SK-N-SH treated with all-trans-retinoic acid at 6 μM for 48 hours (cell line): ENCODE results near the gene WDR20.
"Not testable (repeated sequence)": the region's sequence is repeated elsewhere in the genome, so short reads cannot be mapped to it uniquely, and the experiment has no call there.

Source experiments
- ATAC-seq: fragments of 200-7000 bp; cut with Tn5 transposase; 3 replicates; pipeline ENCODE4 v1.9.1; 2020; ENCODE audit warnings: mild to moderate bottlenecking, moderate library complexity
- ARNTL ChIP-seq: fragments of 450-650 bp; formaldehyde crosslinking; IDR thresholded peaks from 2 replicates; pipeline ENCODE4 v1.5.0; 2020; ENCODE audit warnings: low read depth, mild to moderate bottlenecking, moderate library complexity, borderline replicate concordance
- BACH2 ChIP-seq: fragments of 250-450 bp; sonication (Bioruptor Pico); IDR thresholded peaks from 2 replicates; pipeline ENCODE4 v1.9.0; 2021; ENCODE audit warnings: mild to moderate bottlenecking, borderline replicate concordance
- CSRNP3 ChIP-seq: fragments of 250-450 bp; sonication (Bioruptor Pico); IDR thresholded peaks from 2 replicates; pipeline ENCODE4 v1.5.1; 2021; ENCODE audit warnings: mild to moderate bottlenecking, moderate library complexity
- ESRRG ChIP-seq: fragments of 250-450 bp; sonication (Bioruptor Pico); IDR thresholded peaks from 2 replicates; pipeline ENCODE4 v1.6.1; 2021; ENCODE audit warnings: mild to moderate bottlenecking
- GLIS3 ChIP-seq: fragments of 250-450 bp; sonication (Bioruptor Pico); IDR thresholded peaks from 2 replicates; pipeline ENCODE4 v1.5.0; 2020; ENCODE audit warnings: mild to moderate bottlenecking, moderate library complexity
- ISL1 ChIP-seq: fragments of 250-450 bp; sonication (Bioruptor Pico); IDR thresholded peaks from 2 replicates; pipeline ENCODE4 v2.1.2; 2022; ENCODE audit warnings: mild to moderate bottlenecking, moderate library complexity
- OSR1 ChIP-seq: fragments of 250-450 bp; sonication (Bioruptor Pico); IDR thresholded peaks from 2 replicates; pipeline ENCODE4 v1.8.0; 2022; ENCODE audit warnings: moderate library complexity, mild to moderate bottlenecking, inconsistent platforms
- PPARA ChIP-seq: fragments of 250-450 bp; sonication (Bioruptor Pico); IDR thresholded peaks from 2 replicates; pipeline ENCODE4 v1.5.0; 2020; ENCODE audit warnings: mild to moderate bottlenecking, borderline replicate concordance
- RARB ChIP-seq: fragments of 250-450 bp; sonication (Bioruptor Pico); IDR thresholded peaks from 2 replicates; pipeline ENCODE4 v1.8.0; 2021; ENCODE audit warnings: mild to moderate bottlenecking, moderate library complexity
- SNAI2 ChIP-seq: fragments of 250-450 bp; sonication (Bioruptor Pico); IDR thresholded peaks from 2 replicates; pipeline ENCODE4 v1.5.0; 2020; ENCODE audit warnings: mild to moderate bottlenecking, moderate library complexity
- TCF4 ChIP-seq: fragments of 250-450 bp; sonication (Bioruptor Pico); IDR thresholded peaks from 2 replicates; pipeline ENCODE4 v1.8.0; 2021; ENCODE audit warnings: mild to moderate bottlenecking, moderate library complexity, borderline replicate concordance
- TOX ChIP-seq: fragments of 250-450 bp; sonication (Bioruptor Pico); IDR thresholded peaks from 2 replicates; pipeline ENCODE4 v1.8.0; 2021; ENCODE audit warnings: mild to moderate bottlenecking, moderate library complexity, borderline replicate concordance
- ZC3H10 ChIP-seq: fragments of 250-450 bp; sonication (Bioruptor Pico); IDR thresholded peaks from 2 replicates; pipeline ENCODE4 v1.5.1; 2021; ENCODE audit warnings: mild to moderate bottlenecking, moderate library complexity
- ZFP3 ChIP-seq: fragments of 250-450 bp; sonication (Bioruptor Pico); IDR thresholded peaks from 2 replicates; pipeline ENCODE4 v1.5.0; 2020; ENCODE audit warnings: mild to moderate bottlenecking, moderate library complexity
- ZFP30 ChIP-seq: fragments of 450-650 bp; formaldehyde crosslinking; IDR thresholded peaks from 2 replicates; pipeline ENCODE4 v1.5.0; 2022; ENCODE audit warnings: mild to moderate bottlenecking, moderate library complexity
- ZNF565 ChIP-seq: fragments of 450-650 bp; formaldehyde crosslinking; conservative IDR thresholded peaks from 2 replicates; pipeline ENCODE4 v1.5.0; 2020; ENCODE audit warnings: low read depth, mild to moderate bottlenecking, moderate library complexity
- ZNF8 ChIP-seq: fragments of 450-650 bp; formaldehyde crosslinking; IDR thresholded peaks from 2 replicates; pipeline ENCODE4 v1.5.0; 2020; ENCODE audit warnings: mild to moderate bottlenecking, moderate library complexity
- TF ChIP-seq, protein P1 (sequence below): fragments of 250-450 bp; sonication (Bioruptor Pico); IDR thresholded peaks from 2 replicates; pipeline ENCODE4 v1.8.0; 2021; ENCODE audit warnings: low read depth, mild to moderate bottlenecking, moderate library complexity, borderline replicate concordance
- TF ChIP-seq, protein P2 (sequence below): fragments of 250-450 bp; sonication (Bioruptor Pico); IDR thresholded peaks from 2 replicates; pipeline ENCODE4 v1.5.1; 2020; ENCODE audit warnings: low read depth, mild to moderate bottlenecking, moderate library complexity
- TF ChIP-seq, protein P3 (sequence below): fragments of 250-450 bp; sonication (Bioruptor Pico); IDR thresholded peaks from 2 replicates; pipeline ENCODE4 v1.5.0; 2020; ENCODE audit warnings: mild to moderate bottlenecking, moderate library complexity

WDR20 gene

GRCh38 chr14:102103062-102103695, 36.5 kb upstream of the WDR20 start:
- no peak for ATAC-seq

GRCh38 chr14:102105369-102105768, 34.3 kb upstream of the WDR20 start:
- ATAC-seq = no peak
- no peak for TF ChIP-seq ZFP3
- no peak for TF ChIP-seq ZFP30 (CRISPR knock-in tag)
- no peak for TF ChIP-seq PPARA (CRISPR knock-in tag)
- no peak for TF ChIP-seq ZNF565
- TF ChIP-seq, protein P1, sequence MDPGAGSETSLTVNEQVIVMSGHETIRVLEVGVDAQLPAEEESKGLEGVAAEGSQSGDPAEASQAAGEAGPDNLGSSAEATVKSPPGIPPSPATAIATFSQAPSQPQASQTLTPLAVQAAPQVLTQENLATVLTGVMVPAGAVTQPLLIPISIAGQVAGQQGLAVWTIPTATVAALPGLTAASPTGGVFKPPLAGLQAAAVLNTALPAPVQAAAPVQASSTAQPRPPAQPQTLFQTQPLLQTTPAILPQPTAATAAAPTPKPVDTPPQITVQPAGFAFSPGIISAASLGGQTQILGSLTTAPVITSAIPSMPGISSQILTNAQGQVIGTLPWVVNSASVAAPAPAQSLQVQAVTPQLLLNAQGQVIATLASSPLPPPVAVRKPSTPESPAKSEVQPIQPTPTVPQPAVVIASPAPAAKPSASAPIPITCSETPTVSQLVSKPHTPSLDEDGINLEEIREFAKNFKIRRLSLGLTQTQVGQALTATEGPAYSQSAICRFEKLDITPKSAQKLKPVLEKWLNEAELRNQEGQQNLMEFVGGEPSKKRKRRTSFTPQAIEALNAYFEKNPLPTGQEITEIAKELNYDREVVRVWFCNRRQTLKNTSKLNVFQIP (CRISPR knock-in tag) = no peak
- no peak for TF ChIP-seq BACH2 (CRISPR knock-in tag)
- TF ChIP-seq ISL1 (CRISPR knock-in tag) = no peak
- no peak for TF ChIP-seq CSRNP3 (CRISPR knock-in tag)
- TF ChIP-seq GLIS3 (CRISPR knock-in tag) = no peak
- TF ChIP-seq SNAI2 (CRISPR knock-in tag) = no peak
- no peak for TF ChIP-seq OSR1
- no peak for TF ChIP-seq ZNF8 (CRISPR knock-in tag)
- no peak for TF ChIP-seq RARB (CRISPR knock-in tag)
- TF ChIP-seq, all 23 proteins: peak for 0

More at GRCh38 chr14:102103062-102103695, 36.5 kb upstream of the WDR20 start:
- TF ChIP-seq, protein P2, sequence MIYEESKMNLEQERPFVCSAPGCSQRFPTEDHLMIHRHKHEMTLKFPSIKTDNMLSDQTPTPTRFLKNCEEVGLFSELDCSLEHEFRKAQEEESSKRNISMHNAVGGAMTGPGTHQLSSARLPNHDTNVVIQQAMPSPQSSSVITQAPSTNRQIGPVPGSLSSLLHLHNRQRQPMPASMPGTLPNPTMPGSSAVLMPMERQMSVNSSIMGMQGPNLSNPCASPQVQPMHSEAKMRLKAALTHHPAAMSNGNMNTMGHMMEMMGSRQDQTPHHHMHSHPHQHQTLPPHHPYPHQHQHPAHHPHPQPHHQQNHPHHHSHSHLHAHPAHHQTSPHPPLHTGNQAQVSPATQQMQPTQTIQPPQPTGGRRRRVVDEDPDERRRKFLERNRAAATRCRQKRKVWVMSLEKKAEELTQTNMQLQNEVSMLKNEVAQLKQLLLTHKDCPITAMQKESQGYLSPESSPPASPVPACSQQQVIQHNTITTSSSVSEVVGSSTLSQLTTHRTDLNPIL (CRISPR knock-in tag) = no peak
- TF ChIP-seq ESRRG (CRISPR knock-in tag) = no peak
- TF ChIP-seq PPARA (CRISPR knock-in tag) = no peak
- TF ChIP-seq, protein P1 (CRISPR knock-in tag) = no peak
- TF ChIP-seq ZNF8 (CRISPR knock-in tag) = no peak
- no peak for TF ChIP-seq ZNF565
- TF ChIP-seq RARB (CRISPR knock-in tag) = no peak
- TF ChIP-seq ZC3H10 = no peak
- no peak for TF ChIP-seq ARNTL (CRISPR knock-in tag)
- no peak for TF ChIP-seq TOX (CRISPR knock-in tag)
- TF ChIP-seq TCF4 (CRISPR knock-in tag) = no peak
- TF ChIP-seq, protein P3, sequence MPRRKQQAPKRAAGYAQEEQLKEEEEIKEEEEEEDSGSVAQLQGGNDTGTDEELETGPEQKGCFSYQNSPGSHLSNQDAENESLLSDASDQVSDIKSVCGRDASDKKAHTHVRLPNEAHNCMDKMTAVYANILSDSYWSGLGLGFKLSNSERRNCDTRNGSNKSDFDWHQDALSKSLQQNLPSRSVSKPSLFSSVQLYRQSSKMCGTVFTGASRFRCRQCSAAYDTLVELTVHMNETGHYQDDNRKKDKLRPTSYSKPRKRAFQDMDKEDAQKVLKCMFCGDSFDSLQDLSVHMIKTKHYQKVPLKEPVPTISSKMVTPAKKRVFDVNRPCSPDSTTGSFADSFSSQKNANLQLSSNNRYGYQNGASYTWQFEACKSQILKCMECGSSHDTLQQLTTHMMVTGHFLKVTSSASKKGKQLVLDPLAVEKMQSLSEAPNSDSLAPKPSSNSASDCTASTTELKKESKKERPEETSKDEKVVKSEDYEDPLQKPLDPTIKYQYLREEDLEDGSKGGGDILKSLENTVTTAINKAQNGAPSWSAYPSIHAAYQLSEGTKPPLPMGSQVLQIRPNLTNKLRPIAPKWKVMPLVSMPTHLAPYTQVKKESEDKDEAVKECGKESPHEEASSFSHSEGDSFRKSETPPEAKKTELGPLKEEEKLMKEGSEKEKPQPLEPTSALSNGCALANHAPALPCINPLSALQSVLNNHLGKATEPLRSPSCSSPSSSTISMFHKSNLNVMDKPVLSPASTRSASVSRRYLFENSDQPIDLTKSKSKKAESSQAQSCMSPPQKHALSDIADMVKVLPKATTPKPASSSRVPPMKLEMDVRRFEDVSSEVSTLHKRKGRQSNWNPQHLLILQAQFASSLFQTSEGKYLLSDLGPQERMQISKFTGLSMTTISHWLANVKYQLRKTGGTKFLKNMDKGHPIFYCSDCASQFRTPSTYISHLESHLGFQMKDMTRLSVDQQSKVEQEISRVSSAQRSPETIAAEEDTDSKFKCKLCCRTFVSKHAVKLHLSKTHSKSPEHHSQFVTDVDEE = no peak
- no peak for TF ChIP-seq CSRNP3 (CRISPR knock-in tag)
- no peak for TF ChIP-seq OSR1

- not testable (repeated sequence) for ATAC-seq
These were observed 30.4 kb upstream of the WDR20 start for GRCh38 chr14:102109332-102109731.
